H9 (cell line): Measurements from ENCODE around the gene CST3. TPM values are rescaled to one million over a fixed set of nuclear protein-coding genes. Genes with fewer than 3 reads are reported as not detected.

Experiments
- DNase-seq: peaks from one replicate; pipeline ENCODE4 v3.0.0-alpha.2; 2017
- H2AFZ ChIP-seq: one replicate; pipeline ENCODE4 v1.6.1; 2013; ENCODE audit warnings: mild to moderate bottlenecking, low read length, control low read depth, moderate library complexity
- H2AK5ac ChIP-seq: 2 replicates; pipeline ENCODE4 v1.6.1; 2013; ENCODE audit warnings: low read length, control low read depth, mixed read lengths; ENCODE audit not compliant: insufficient read length
- H2BK120ac ChIP-seq: one replicate; pipeline ENCODE4 v1.6.1; 2013; ENCODE audit warnings: low read depth, mild to moderate bottlenecking, low read length, control low read depth, inconsistent platforms; ENCODE audit not compliant: poor library complexity, severe bottlenecking
- H2BK12ac ChIP-seq: 2 replicates; pipeline ENCODE4 v1.6.1; 2013; ENCODE audit warnings: low read length, control low read depth, mixed read lengths, low read depth; ENCODE audit not compliant: insufficient read length
- H2BK15ac ChIP-seq: 2 replicates; pipeline ENCODE4 v1.6.1; 2013; ENCODE audit warnings: low read depth, low read length, control low read depth
- H2BK20ac ChIP-seq: one replicate; pipeline ENCODE4 v1.6.1; 2013; ENCODE audit warnings: low read depth, mild to moderate bottlenecking, low read length, control low read depth, inconsistent platforms; ENCODE audit not compliant: poor library complexity, severe bottlenecking
- H2BK5ac ChIP-seq: 2 replicates; pipeline ENCODE4 v1.6.1; 2013; ENCODE audit warnings: low read length, control low read depth, mixed read lengths; ENCODE audit not compliant: insufficient read length
- H3K14ac ChIP-seq: 2 replicates; pipeline ENCODE4 v1.6.1; 2013; ENCODE audit warnings: low read length, control low read depth; ENCODE audit not compliant: insufficient read depth
- H3K18ac ChIP-seq: 2 replicates; pipeline ENCODE4 v1.6.1; 2013; ENCODE audit warnings: low read depth, mild to moderate bottlenecking, mixed read lengths, low read length, control low read depth; ENCODE audit not compliant: insufficient read length
- H3K23ac ChIP-seq: 2 replicates; pipeline ENCODE4 v1.6.1; 2013; ENCODE audit warnings: low read length, control low read depth, mixed read lengths, low read depth; ENCODE audit not compliant: insufficient read length
- H3K23me2 ChIP-seq: 2 replicates; pipeline ENCODE4 v1.6.1; 2013; ENCODE audit warnings: low read depth, mild to moderate bottlenecking, mixed read lengths, low read length, control low read depth; ENCODE audit not compliant: insufficient read length, poor library complexity, severe bottlenecking
- H3K27ac ChIP-seq: 2 replicates; pipeline ENCODE4 v1.5.1; 2013; ENCODE audit warnings: low read length, control low read depth, mixed read lengths, low read depth; ENCODE audit not compliant: insufficient read length
- H3K27me3 ChIP-seq: 2 replicates; pipeline ENCODE4 v1.6.1; 2013; ENCODE audit warnings: low read length, control low read depth, inconsistent platforms; ENCODE audit not compliant: insufficient read depth
- H3K4ac ChIP-seq: 2 replicates; pipeline ENCODE4 v1.6.1; 2013; ENCODE audit warnings: low read depth, mild to moderate bottlenecking, control low read depth, inconsistent platforms, low read length, moderate library complexity
- H3K4me1 ChIP-seq: 2 replicates; pipeline ENCODE4 v1.6.1; 2013; ENCODE audit warnings: low read length, control low read depth, inconsistent platforms; ENCODE audit not compliant: insufficient read depth
- H3K4me2 ChIP-seq: 2 replicates; pipeline ENCODE4 v1.6.1; 2013; ENCODE audit warnings: low read length, control low read depth, mixed read lengths; ENCODE audit not compliant: insufficient read length, insufficient read depth
- H3K56ac ChIP-seq: 2 replicates; pipeline ENCODE4 v1.6.1; 2013; ENCODE audit warnings: low read depth, mild to moderate bottlenecking, mixed read lengths, low read length, control low read depth; ENCODE audit not compliant: insufficient read length
- H3K79me1 ChIP-seq: 2 replicates; pipeline ENCODE4 v1.6.1; 2013; ENCODE audit warnings: low read depth, mild to moderate bottlenecking, moderate library complexity, low read length, control low read depth, inconsistent platforms; ENCODE audit not compliant: insufficient read depth, poor library complexity, severe bottlenecking
- H3K79me2 ChIP-seq: 2 replicates; pipeline ENCODE4 v1.6.1; 2013; ENCODE audit warnings: low read length, control low read depth, inconsistent platforms; ENCODE audit not compliant: insufficient read depth
- H3K9ac ChIP-seq: 2 replicates; pipeline ENCODE4 v1.6.1; 2013; ENCODE audit warnings: low read length, control low read depth, mixed read lengths; ENCODE audit not compliant: insufficient read length; ENCODE audit errors: extremely low read depth
- H3K9me3 ChIP-seq: one replicate; pipeline ENCODE4 v1.6.1; 2013; ENCODE audit warnings: low read depth, low read length, inconsistent platforms; ENCODE audit not compliant: control insufficient read depth
- H3T11ph ChIP-seq: one replicate; pipeline ENCODE4 v1.6.1; 2013; ENCODE audit warnings: mild to moderate bottlenecking, low read length, control low read depth, inconsistent platforms
- H4K20me1 ChIP-seq: one replicate; pipeline ENCODE4 v1.6.1; 2013; ENCODE audit not compliant: control insufficient read depth, insufficient read length, insufficient read depth
- H4K5ac ChIP-seq: 2 replicates; pipeline ENCODE4 v1.6.1; 2013; ENCODE audit warnings: low read depth, mild to moderate bottlenecking, mixed read lengths, low read length, control low read depth; ENCODE audit not compliant: insufficient read length
- H4K8ac ChIP-seq: replicated peaks from 2 replicates; pipeline ENCODE4 v1.6.1; 2013; ENCODE audit warnings: low read length, control low read depth, mixed read lengths, low read depth; ENCODE audit not compliant: insufficient read length
- H4K91ac ChIP-seq: 2 replicates; pipeline ENCODE4 v1.6.1; 2013; ENCODE audit warnings: low read depth, mild to moderate bottlenecking, moderate library complexity, mixed read lengths, low read length, control low read depth; ENCODE audit not compliant: insufficient read length
- H3K27ac Mint-ChIP-seq, 3 experiments: 2 replicates in 2 of 3; 3 replicates in 1 of 3; pipeline ENCODE4 v1.8.0; 2020 to 2021; ENCODE audit warnings: mixed read lengths in 3 of 3, mild to moderate bottlenecking in 1 of 3, moderate library complexity in 1 of 3
- H3K27me3 Mint-ChIP-seq: 2 replicates; pipeline ENCODE4 v1.8.0; 2021; ENCODE audit warnings: low read depth, mild to moderate bottlenecking, moderate library complexity, mixed read lengths
- H3K36me3 Mint-ChIP-seq, 3 experiments: 2 replicates in 2 of 3; 3 replicates in 1 of 3; pipeline ENCODE4 v1.8.0; 2020 to 2021; ENCODE audit warnings: low read depth in 3 of 3, mixed read lengths in 3 of 3; ENCODE audit not compliant: insufficient read depth in 1 of 3
- H3K4me1 Mint-ChIP-seq, 2 experiments: 2 replicates each; pipeline ENCODE4 v1.8.0; 2020; ENCODE audit warnings: mixed read lengths in 2 of 2
- H3K4me3 Mint-ChIP-seq, 2 experiments: 2 replicates in 1 of 2; 3 replicates in 1 of 2; pipeline ENCODE4 v1.8.0; 2020 to 2021; ENCODE audit warnings: mild to moderate bottlenecking in 2 of 2, mixed read lengths in 2 of 2, moderate library complexity in 1 of 2
- H3K9me3 Mint-ChIP-seq, 2 experiments: 2 replicates in 1 of 2; 3 replicates in 1 of 2; pipeline ENCODE4 v1.8.0; 2020; ENCODE audit warnings: mild to moderate bottlenecking in 2 of 2, mixed read lengths in 2 of 2, moderate library complexity in 1 of 2
- CTCF ChIP-seq: fragments of 200-600 bp; sonication (generic); conservative IDR thresholded peaks from 3 replicates; pipeline ENCODE4 v1.8.0; 2021; ENCODE audit warnings: antibody characterized with exemption, mild to moderate bottlenecking
- total RNA-seq: library from RNA; stranded (reverse); gene quantifications from 2 replicates; pipeline ENCODE4 v1.2.1, GENCODE V29; 2021

CST3 gene
- total RNA-seq, 1 experiment from 2014 or later, result 77.2 TPM

GRCh38 chr20:23680146-23680545, 42.4 kb upstream of the CST3 start:
- no peaks in the 10 kb centered on the region for H4K20me1 ChIP-seq
- H2BK5ac ChIP-seq, result no peak overlapping the region
- no peak overlapping the region for H4K91ac ChIP-seq
- no peak overlapping the region for H2BK20ac ChIP-seq
- no peak overlapping the region for H3K23ac ChIP-seq
- H2AK5ac ChIP-seq, result no peak overlapping the region
- H3K23me2 ChIP-seq, result no peaks in the 10 kb centered on the region
- H3K79me2 ChIP-seq, result no peaks in the 10 kb centered on the region
- H4K5ac ChIP-seq, result no peak overlapping the region
- H3K4me1 ChIP-seq, result no peaks in the 10 kb centered on the region
- no peak overlapping the region for H3K14ac ChIP-seq
- TF ChIP-seq CTCF, result no peak
- H3K18ac ChIP-seq, result no peak overlapping the region
- no peaks in the 10 kb centered on the region for H3K9me3 Mint-ChIP-seq
- H2AFZ ChIP-seq, result no peak overlapping the region
- no peak overlapping the region for H2BK15ac ChIP-seq
- no peaks in the 10 kb centered on the region for H3K9me3 ChIP-seq
- H3K4me1 Mint-ChIP-seq, result peaks cover 0 to 3% of the 10 kb centered on the region in 2 experiments; a peak in 2 of 4 replicates
- no peak overlapping the region for H3T11ph ChIP-seq
- H3K27me3 ChIP-seq, result no peaks in the 10 kb centered on the region
- H2BK12ac ChIP-seq, result no peak overlapping the region
- no peak overlapping the region for H3K27ac Mint-ChIP-seq
- H3K56ac ChIP-seq, result no peak overlapping the region
- no peak for DNase-seq
- no peak overlapping the region for H3K4me2 ChIP-seq
- H3K79me1 ChIP-seq, result no peaks in the 10 kb centered on the region
- H3K36me3 Mint-ChIP-seq, result no peaks in the 10 kb centered on the region
- no peak overlapping the region for H3K4me3 Mint-ChIP-seq
- no peak overlapping the region for H2BK120ac ChIP-seq
- peaks cover 3% of the 10 kb centered on the region for H3K27me3 Mint-ChIP-seq
- H3K9ac ChIP-seq, result no peak overlapping the region
- no peak overlapping the region for H3K4ac ChIP-seq
- no peak overlapping the region for H3K27ac ChIP-seq
- no peak overlapping the region for H4K8ac ChIP-seq
